ENCODE data around the gene WDR18. TPM values are rescaled to one million over a fixed set of nuclear protein-coding genes. Genes with fewer than 3 reads are reported as not detected.

Gene WDR18
- total and polyA plus RNA-seq, 2 donors from 2014 or later: 40.3 to 77.2 TPM

DNA sequence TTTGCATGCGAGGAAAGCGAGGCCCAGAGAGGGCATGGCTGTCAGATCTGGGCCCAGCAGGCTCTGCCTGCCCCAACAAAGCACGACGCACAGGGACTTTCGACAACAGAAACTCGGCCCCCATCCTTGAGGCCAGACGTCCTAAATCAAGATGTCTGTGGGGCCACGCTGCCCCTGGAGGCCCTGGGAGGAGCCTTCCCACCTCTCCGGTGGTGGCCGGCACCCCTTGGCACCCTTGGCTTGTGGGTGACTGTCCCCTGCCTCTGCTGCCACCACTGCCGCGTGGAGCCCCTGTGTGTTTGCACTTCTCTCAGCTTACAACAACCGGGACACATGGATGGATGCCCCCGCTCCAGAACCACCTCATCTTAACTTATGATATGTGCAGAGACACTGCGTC, 4.4 kb downstream of the WDR18 start:
- DNase-seq: no peak
- intact Hi-C loops (cut with DNase I): no loop called here
- TF ChIP-seq, protein P1, sequence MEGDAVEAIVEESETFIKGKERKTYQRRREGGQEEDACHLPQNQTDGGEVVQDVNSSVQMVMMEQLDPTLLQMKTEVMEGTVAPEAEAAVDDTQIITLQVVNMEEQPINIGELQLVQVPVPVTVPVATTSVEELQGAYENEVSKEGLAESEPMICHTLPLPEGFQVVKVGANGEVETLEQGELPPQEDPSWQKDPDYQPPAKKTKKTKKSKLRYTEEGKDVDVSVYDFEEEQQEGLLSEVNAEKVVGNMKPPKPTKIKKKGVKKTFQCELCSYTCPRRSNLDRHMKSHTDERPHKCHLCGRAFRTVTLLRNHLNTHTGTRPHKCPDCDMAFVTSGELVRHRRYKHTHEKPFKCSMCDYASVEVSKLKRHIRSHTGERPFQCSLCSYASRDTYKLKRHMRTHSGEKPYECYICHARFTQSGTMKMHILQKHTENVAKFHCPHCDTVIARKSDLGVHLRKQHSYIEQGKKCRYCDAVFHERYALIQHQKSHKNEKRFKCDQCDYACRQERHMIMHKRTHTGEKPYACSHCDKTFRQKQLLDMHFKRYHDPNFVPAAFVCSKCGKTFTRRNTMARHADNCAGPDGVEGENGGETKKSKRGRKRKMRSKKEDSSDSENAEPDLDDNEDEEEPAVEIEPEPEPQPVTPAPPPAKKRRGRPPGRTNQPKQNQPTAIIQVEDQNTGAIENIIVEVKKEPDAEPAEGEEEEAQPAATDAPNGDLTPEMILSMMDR (IDR thresholded peaks at IDR 0.05; ENCODE audit: borderline replicate concordance, extremely low read depth, insufficient read depth): no peak
- no peak for FAIRE-seq
- Histone ChIP-seq H3K9me3 (ENCODE audit: control insufficient read depth in 2 of 3, insufficient read depth in 1 of 3, low read length in 3 of 3) (no peaks in the 10 kb centered on the region), H3K36me3 (ENCODE audit: control insufficient read depth in 2 of 3, insufficient read depth in 3 of 3, low read length in 3 of 3) (peaks cover 0 to 11% (median 0%) of the 10 kb centered on the region in 3 donors), H3K27me3 (ENCODE audit: control insufficient read depth, insufficient read depth, low read length) (no peaks in the 10 kb centered on the region), H3K27ac (ENCODE audit: low read depth in 2 of 2, low read length in 2 of 2) (no peak overlapping the region), H3K4me1 (ENCODE audit: control insufficient read depth in 2 of 3, insufficient read depth in 2 of 3, low read depth in 1 of 3, low read length in 3 of 3) (peaks cover 0 to 9% (median 7%) of the 10 kb centered on the region in 3 donors), H3K4me3 (ENCODE audit: low read length in 3 of 3) (no peak overlapping the region), H3K9ac (ENCODE audit: low read length in 3 of 3) (no peak overlapping the region)

DNA sequence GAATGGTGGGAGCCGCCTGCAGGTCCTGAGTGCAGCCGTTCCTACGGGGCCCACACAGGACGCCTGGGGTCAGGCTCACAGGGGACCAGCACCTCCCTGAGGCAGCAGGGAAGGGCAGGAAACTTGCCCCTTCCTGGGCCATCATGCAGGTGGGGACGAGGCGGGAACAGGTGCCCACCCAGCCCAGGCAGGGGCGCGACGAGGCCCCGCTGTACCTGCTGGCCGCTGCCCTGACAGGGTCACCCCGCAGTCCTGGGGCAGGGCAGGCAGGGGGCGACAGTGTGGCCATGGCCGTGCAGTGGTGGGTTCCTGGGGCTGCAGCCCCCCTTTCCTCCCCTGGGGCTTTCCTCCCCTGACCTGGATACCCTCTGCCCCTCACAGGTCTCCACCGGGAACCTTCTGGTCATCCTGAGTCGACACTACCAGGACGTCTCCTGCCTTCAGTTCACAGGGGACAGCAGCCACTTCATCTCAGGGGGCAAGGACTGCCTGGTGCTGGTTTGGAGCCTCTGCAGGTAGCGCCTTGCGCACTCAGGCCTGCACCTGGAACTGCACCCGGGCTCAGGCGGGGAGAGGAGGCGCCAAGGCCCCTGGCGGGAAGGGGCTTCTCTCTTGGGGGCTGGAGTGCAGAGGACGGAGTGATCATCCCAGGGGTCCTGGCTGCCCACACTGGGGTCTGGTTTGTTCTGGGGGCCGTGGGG, 5.4 kb downstream of the WDR18 start:
- intact Hi-C loops (cut with DNase I): no loop called here
- TF ChIP-seq, protein P1 (IDR thresholded peaks at IDR 0.05; ENCODE audit: borderline replicate concordance, extremely low read depth, insufficient read depth): no peak
- H3K27me3 ChIP-seq (ENCODE audit: control insufficient read depth, insufficient read depth, low read length): no peaks in the 10 kb centered on the region
- peaks cover 0 to 11% (median 0%) of the 10 kb centered on the region in 3 donors for H3K36me3 ChIP-seq (ENCODE audit: control insufficient read depth in 2 of 3, insufficient read depth in 3 of 3, low read length in 3 of 3)
- H3K9ac ChIP-seq (ENCODE audit: low read length in 3 of 3): no peak overlapping the region
- H3K4me1 ChIP-seq (ENCODE audit: control insufficient read depth in 2 of 3, insufficient read depth in 2 of 3, low read depth in 1 of 3, low read length in 3 of 3): peaks cover 0 to 4% (median 3%) of the 10 kb centered on the region in 3 donors
- DNase-seq (no peak), FAIRE-seq (no peak)
- H3K4me3 ChIP-seq (ENCODE audit: low read length in 3 of 3): no peak overlapping the region
- no peaks in the 10 kb centered on the region for H3K9me3 ChIP-seq (ENCODE audit: control insufficient read depth in 2 of 3, insufficient read depth in 1 of 3, low read length in 3 of 3)
- no peak overlapping the region for H3K27ac ChIP-seq (ENCODE audit: low read depth in 2 of 2, low read length in 2 of 2)

DNA sequence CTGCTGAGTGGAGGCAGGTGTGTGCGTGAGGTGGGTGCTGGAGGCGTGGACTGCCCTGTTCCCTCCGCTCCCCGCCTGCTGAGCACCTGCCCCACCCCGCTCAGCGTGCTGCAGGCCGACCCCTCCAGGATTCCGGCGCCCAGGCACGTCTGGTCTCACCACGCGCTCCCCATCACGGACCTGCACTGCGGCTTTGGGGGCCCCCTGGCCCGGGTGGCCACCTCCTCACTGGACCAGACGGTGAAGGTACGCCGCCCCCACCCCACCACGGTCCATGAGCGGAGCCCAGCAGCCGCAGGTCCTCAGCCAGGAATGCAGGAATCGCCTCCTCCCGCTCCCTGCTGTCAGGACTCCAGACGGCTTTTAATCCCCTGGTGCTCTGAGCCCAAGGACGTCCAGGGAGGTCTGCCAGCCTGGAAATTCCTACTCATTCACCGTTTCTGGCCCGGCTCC, 6.0 kb downstream of the WDR18 start:
- FAIRE-seq: no peak
- H3K4me3 ChIP-seq (ENCODE audit: low read length in 3 of 3): no peak overlapping the region
- no peaks in the 10 kb centered on the region for H3K9me3 ChIP-seq (ENCODE audit: control insufficient read depth in 2 of 3, insufficient read depth in 1 of 3, low read length in 3 of 3)
- no peaks in the 10 kb centered on the region for H3K27me3 ChIP-seq (ENCODE audit: control insufficient read depth, insufficient read depth, low read length)
- no peak for DNase-seq
- no peak overlapping the region for H3K9ac ChIP-seq (ENCODE audit: low read length in 3 of 3)
- TF ChIP-seq, protein P1 (IDR thresholded peaks at IDR 0.05; ENCODE audit: borderline replicate concordance, extremely low read depth, insufficient read depth): no peak
- no peak overlapping the region for H3K27ac ChIP-seq (ENCODE audit: low read depth in 2 of 2, low read length in 2 of 2)
- H3K36me3 ChIP-seq (ENCODE audit: control insufficient read depth in 2 of 3, insufficient read depth in 3 of 3, low read length in 3 of 3): peaks cover 0 to 11% (median 0%) of the 10 kb centered on the region in 3 donors
- intact Hi-C loops (cut with DNase I): no loop called here
- peaks cover 0 to 6% (median 4%) of the 10 kb centered on the region in 3 donors for H3K4me1 ChIP-seq (ENCODE audit: control insufficient read depth in 2 of 3, insufficient read depth in 2 of 3, low read depth in 1 of 3, low read length in 3 of 3)
